Loucy (cell line): ENCODE data around the gene XIRP2.

Source experiments
- H2AFZ ChIP-seq: fragments of 200-600 bp; sonication (generic); 2 replicates; pipeline ENCODE4 v1.6.0; 2016; ENCODE audit warnings: antibody characterized with exemption, mild to moderate bottlenecking, low read length, moderate library complexity
- H3F3A ChIP-seq: fragments of 200-600 bp; 2 replicates; pipeline ENCODE4 v1.6.0; 2016; ENCODE audit warnings: antibody characterized with exemption, low read depth, mild to moderate bottlenecking
- H3K27me3 ChIP-seq: fragments of 200-600 bp; sonication (generic); 2 replicates; pipeline ENCODE4 v1.6.1; 2014; ENCODE audit warnings: low read length, mild to moderate bottlenecking; ENCODE audit not compliant: insufficient read depth, poor library complexity, severe bottlenecking
- H3K36me3 ChIP-seq: fragments of 200-600 bp; sonication (generic); 2 replicates; pipeline ENCODE4 v1.6.1; 2016; ENCODE audit warnings: low read length; ENCODE audit not compliant: insufficient read depth
- H3K4me1 ChIP-seq: fragments of 200-600 bp; sonication (generic); 2 replicates; pipeline ENCODE4 v1.5.1; 2014; ENCODE audit warnings: low read length, mild to moderate bottlenecking; ENCODE audit not compliant: insufficient read depth, poor library complexity, severe bottlenecking
- H3K4me2 ChIP-seq: fragments of 200-600 bp; sonication (generic); 2 replicates; pipeline ENCODE4 v1.6.0; 2014; ENCODE audit warnings: antibody characterized with exemption, low read length, low read depth, mild to moderate bottlenecking; ENCODE audit not compliant: poor library complexity, severe bottlenecking
- H3K4me3 ChIP-seq: fragments of 200-600 bp; sonication (generic); 2 replicates; pipeline ENCODE4 v1.5.1; 2014; ENCODE audit warnings: low read length, mild to moderate bottlenecking, mixed read lengths; ENCODE audit not compliant: poor library complexity, severe bottlenecking
- H3K79me2 ChIP-seq: fragments of 200-600 bp; sonication (generic); 2 replicates; pipeline ENCODE4 v1.6.1; 2014; ENCODE audit warnings: low read length; ENCODE audit not compliant: insufficient read depth
- H3K9ac ChIP-seq: fragments of 200-600 bp; sonication (generic); 2 replicates; pipeline ENCODE4 v1.6.0; 2014; ENCODE audit warnings: mild to moderate bottlenecking, low read depth, low read length, moderate library complexity; ENCODE audit not compliant: poor library complexity, severe bottlenecking
- H3K9me2 ChIP-seq: fragments of 200-600 bp; sonication (generic); replicated peaks from 2 replicates; pipeline ENCODE4 v1.6.1; 2016; ENCODE audit warnings: low read depth, low read length, mixed read lengths
- H3K9me3 ChIP-seq: fragments of 200-600 bp; sonication (generic); 2 replicates; pipeline ENCODE4 v1.6.1; 2014; ENCODE audit warnings: mild to moderate bottlenecking, antibody characterized with exemption, low read length, low read depth; ENCODE audit not compliant: insufficient read depth
- H4K20me1 ChIP-seq: fragments of 200-600 bp; sonication (generic); 2 replicates; pipeline ENCODE4 v1.6.0; 2014; ENCODE audit warnings: antibody characterized with exemption, low read length, mild to moderate bottlenecking; ENCODE audit not compliant: insufficient read depth, poor library complexity, severe bottlenecking
- CTCF ChIP-seq: fragments of 200-600 bp; sonication (generic); conservative IDR thresholded peaks from 2 replicates; pipeline ENCODE4 v1.5.1; 2014; ENCODE audit warnings: mild to moderate bottlenecking, antibody characterized with exemption, low read length
- EZH2phosphoT487 ChIP-seq: fragments of 200-600 bp; IDR thresholded peaks from 2 replicates; pipeline ENCODE4 v1.6.1; 2018; ENCODE audit warnings: antibody characterized with exemption, mild to moderate bottlenecking, moderate library complexity, borderline replicate concordance

Gene XIRP2

GRCh38 chr2:166984797-166985196 lies 96.5 kb downstream of the XIRP2 start:
- no peak for TF ChIP-seq EZH2phosphoT487
- TF ChIP-seq CTCF, result no peak
- H3K4me3 ChIP-seq, result no peak overlapping the region
- no peaks in the 10 kb centered on the region for H3K9me3 ChIP-seq

GRCh38 chr2:166994588-166995336 lies 106.5 kb downstream of the XIRP2 start:
- Histone ChIP-seq H3K9me2 (no peaks in the 10 kb centered on the region), H2AFZ (no peak overlapping the region), H4K20me1 (no peaks in the 10 kb centered on the region), H3K4me3 (no peak overlapping the region), H3K9ac (no peak overlapping the region), H3K36me3 (no peaks in the 10 kb centered on the region), H3K4me1 (no peaks in the 10 kb centered on the region), H3K9me3 (no peaks in the 10 kb centered on the region), H3K79me2 (no peaks in the 10 kb centered on the region), H3K4me2 (no peak overlapping the region), H3F3A (no peaks in the 10 kb centered on the region), H3K27me3 (no peaks in the 10 kb centered on the region)
- TF ChIP-seq EZH2phosphoT487, result no peak
- TF ChIP-seq CTCF, result no peak

More at GRCh38 chr2:166984797-166985196, 96.5 kb downstream of the XIRP2 start:
- Histone ChIP-seq H2AFZ (no peak overlapping the region), H3K4me2 (no peak overlapping the region), H4K20me1 (no peaks in the 10 kb centered on the region), H3K27me3 (no peaks in the 10 kb centered on the region), H3K9ac (no peak overlapping the region), H3F3A (no peaks in the 10 kb centered on the region), H3K4me1 (no peaks in the 10 kb centered on the region), H3K36me3 (no peaks in the 10 kb centered on the region), H3K9me2 (no peaks in the 10 kb centered on the region), H3K79me2 (no peaks in the 10 kb centered on the region)

- no peak for TF ChIP-seq CTCF
- TF ChIP-seq EZH2phosphoT487, result no peak
- no peaks in the 10 kb centered on the region for H3K36me3 ChIP-seq
- no peaks in the 10 kb centered on the region for H3K4me1 ChIP-seq
- H3F3A ChIP-seq, result no peaks in the 10 kb centered on the region
- no peak overlapping the region for H3K4me2 ChIP-seq
- H3K9me2 ChIP-seq, result no peaks in the 10 kb centered on the region
- no peak overlapping the region for H2AFZ ChIP-seq
- no peaks in the 10 kb centered on the region for H3K79me2 ChIP-seq
- no peak overlapping the region for H3K9ac ChIP-seq
- H4K20me1 ChIP-seq, result no peaks in the 10 kb centered on the region
- no peaks in the 10 kb centered on the region for H3K27me3 ChIP-seq
- H3K4me3 ChIP-seq, result no peak overlapping the region
- H3K9me3 ChIP-seq, result no peaks in the 10 kb centered on the region
Measured at GRCh38 chr2:166996465-166996864, 108.2 kb downstream of the XIRP2 start.
